ENCODE measurements around the gene CBR1. TPM values are rescaled to one million over a fixed set of nuclear protein-coding genes. Genes with fewer than 3 reads are reported as not detected.

The CBR1 gene
- total RNA-seq, 1 donor from 2014 or later = 120 TPM

- no peak for DNase-seq (ENCODE audit: low read depth)
- peaks cover 5% of the 10 kb centered on the region for H3K36me3 ChIP-seq (ENCODE audit: control insufficient read depth, insufficient read depth, low read length)
- no peak for TF ChIP-seq CTCF (IDR thresholded peaks at IDR 0.05; ENCODE audit: insufficient read depth, low read length, poor library complexity, severe bottlenecking)
- H3K4me3 ChIP-seq (ENCODE audit: low read depth, low read length) = no peak overlapping the region
- H3K27me3 ChIP-seq (ENCODE audit: control insufficient read depth, insufficient read depth, low read length) = no peaks in the 10 kb centered on the region
Observed at GRCh38 chr21:36053715-36054062, 16.1 kb upstream of the CBR1 start.

DNA sequence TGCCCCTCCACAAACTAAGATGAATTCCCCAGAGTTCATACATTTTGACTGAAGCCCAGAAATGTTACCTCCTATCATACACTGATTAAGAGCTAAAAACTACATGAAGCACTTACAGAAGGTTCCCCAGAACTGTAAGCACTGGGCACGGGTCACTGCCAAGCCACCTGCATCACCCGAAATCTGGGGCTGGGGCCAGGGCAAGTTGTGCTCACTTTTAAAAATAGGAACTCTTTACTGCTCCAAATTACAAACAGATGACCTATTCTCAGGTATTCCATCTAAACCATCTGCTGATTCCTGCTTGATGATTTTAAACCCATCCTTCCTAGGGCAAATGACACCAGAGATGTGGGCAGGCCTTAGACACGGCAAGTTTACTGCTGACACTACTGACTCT, 14.3 kb upstream of the CBR1 start:
- Histone ChIP-seq H3K36me3 (ENCODE audit: control insufficient read depth, insufficient read depth, low read length) (peaks cover 5% of the 10 kb centered on the region), H3K27me3 (ENCODE audit: control insufficient read depth, insufficient read depth, low read length) (no peaks in the 10 kb centered on the region), H3K4me3 (ENCODE audit: low read depth, low read length) (no peak overlapping the region)
- TF ChIP-seq CTCF (IDR thresholded peaks at IDR 0.05; ENCODE audit: insufficient read depth, low read length, poor library complexity, severe bottlenecking) = no peak
- no peak for DNase-seq (ENCODE audit: low read depth)

DNA sequence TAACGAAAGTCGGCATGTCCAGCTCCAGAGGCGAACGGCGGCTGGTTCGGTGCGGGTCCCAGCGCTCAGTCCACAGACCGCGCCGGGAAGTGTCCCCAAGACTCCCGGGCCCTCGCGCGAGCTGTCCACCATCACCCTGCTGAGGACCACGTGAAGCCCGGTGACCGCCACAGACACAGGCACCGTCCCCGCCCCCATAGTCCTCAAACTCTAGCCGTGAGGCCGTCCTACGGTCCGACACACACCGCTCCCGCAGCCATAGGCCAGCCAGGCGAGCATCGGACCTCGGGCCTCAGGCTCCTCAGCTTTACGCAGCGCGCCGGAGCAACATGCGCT, 10.0 kb upstream of the CBR1 start:
- DNase-seq (ENCODE audit: low read depth) = no peak
- Histone ChIP-seq H3K27me3 (ENCODE audit: control insufficient read depth, insufficient read depth, low read length) (no peaks in the 10 kb centered on the region), H3K36me3 (ENCODE audit: control insufficient read depth, insufficient read depth, low read length) (peaks cover 2% of the 10 kb centered on the region), H3K4me3 (ENCODE audit: low read depth, low read length) (peak overlapping the region; percentile 92)
- TF ChIP-seq CTCF (IDR thresholded peaks at IDR 0.05; ENCODE audit: insufficient read depth, low read length, poor library complexity, severe bottlenecking) = no peak

DNA sequence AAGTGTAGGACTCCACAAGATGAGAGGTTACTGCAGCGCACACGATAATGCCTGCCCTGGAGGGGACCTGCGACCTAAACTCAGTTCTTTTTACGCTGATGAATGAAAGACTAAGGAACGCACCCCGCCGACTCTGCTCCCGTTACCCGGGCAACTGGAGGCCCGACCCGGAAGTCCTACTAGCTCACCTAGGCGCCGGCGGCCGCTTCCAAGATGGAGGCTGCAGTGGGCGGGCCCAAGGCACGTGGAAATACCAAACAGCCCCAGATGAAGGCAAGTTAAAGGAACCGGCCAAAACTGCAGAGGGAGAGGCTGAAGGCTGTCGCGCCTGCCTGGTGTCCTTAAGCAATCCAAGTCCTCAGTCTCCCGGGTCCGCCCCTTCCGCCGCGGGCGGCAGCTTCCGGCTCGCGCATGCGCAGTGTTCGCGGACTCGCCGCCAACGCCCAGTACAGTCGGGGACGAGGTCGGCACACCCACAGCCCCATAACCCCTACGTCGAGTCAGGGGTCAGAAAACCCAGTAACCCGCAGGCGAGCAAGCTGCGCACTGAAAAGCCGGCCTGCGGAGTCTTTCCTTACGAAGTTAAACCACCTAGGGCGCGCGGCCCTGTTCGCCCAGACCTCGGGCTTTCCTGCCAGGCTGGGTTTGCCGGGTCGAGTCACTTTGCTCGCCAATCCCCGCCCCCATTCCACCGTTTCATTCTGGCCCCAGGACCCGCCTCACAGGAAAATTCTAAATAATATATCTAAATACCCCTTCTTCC, 9.5 kb upstream of the CBR1 start, which contains the start of gene SETD4:
Gene SETD4, minus strand, starts transcription at position 368 of the 763 bp plus-strand sequence. CDS start 1,638 bp downstream, outside the sequence.
- DNase-seq (ENCODE audit: low read depth) = peak; percentile 64
- Histone ChIP-seq H3K4me3 (ENCODE audit: low read depth, low read length) (peak within 1 kb of the TSS; percentile 92), H3K27me3 (ENCODE audit: control insufficient read depth, insufficient read depth, low read length) (no peaks in the 10 kb centered on the region), H3K36me3 (ENCODE audit: control insufficient read depth, insufficient read depth, low read length) (peaks cover 2% of the 10 kb centered on the region)
- TF ChIP-seq CTCF (IDR thresholded peaks at IDR 0.05; ENCODE audit: insufficient read depth, low read length, poor library complexity, severe bottlenecking) = no peak

- H3K27me3 ChIP-seq (ENCODE audit: control insufficient read depth, insufficient read depth, low read length) = no peaks in the 10 kb centered on the region
- DNase-seq (ENCODE audit: low read depth) = no peak
- H3K36me3 ChIP-seq (ENCODE audit: control insufficient read depth, insufficient read depth, low read length) = peaks cover 2% of the 10 kb centered on the region
- no peak overlapping the region for H3K4me3 ChIP-seq (ENCODE audit: low read depth, low read length)
- TF ChIP-seq CTCF (IDR thresholded peaks at IDR 0.05; ENCODE audit: insufficient read depth, low read length, poor library complexity, severe bottlenecking) = no peak
Observed at GRCh38 chr21:36061445-36061844, 8.4 kb upstream of the CBR1 start.
